Measurements from ENCODE around the gene C11orf91. TPM values are rescaled to one million over a fixed set of nuclear protein-coding genes. Genes with fewer than 3 reads are reported as not detected.

The C11orf91 gene
- total RNA-seq, 1 experiment from 2014 or later, result not detected

GRCh38 chr11:33696931-33697638 is 3.5 kb downstream of the C11orf91 start:
- no TSS peak for BruUV-seq (replicated peaks)
- POLR2A ChIA-PET (ENCODE audit: low non-redundant PET), result no interaction called here
- intact Hi-C loops (cut with micrococcal nuclease; ENCODE audit: unreplicated experiment), result no loop called here
- Histone ChIP-seq H3K9me3 (ENCODE audit: low read depth, low read length, poor library complexity, severe bottlenecking) (no peaks in the 10 kb centered on the region), H3K27ac (ENCODE audit: low read depth, low read length, poor library complexity, severe bottlenecking) (no peak overlapping the region), H3K4me3 (ENCODE audit: low read depth, low read length, poor library complexity, severe bottlenecking) (no peak overlapping the region), H3K27me3 (replicated peaks; ENCODE audit: insufficient read depth, low read depth, low read length, poor library complexity) (no peaks in the 10 kb centered on the region), H3K4me1 (ENCODE audit: insufficient read depth, low read length, poor library complexity, severe bottlenecking) (peaks cover 70% of the 10 kb centered on the region), H3K36me3 (ENCODE audit: insufficient read depth, low read length, poor library complexity, severe bottlenecking) (no peaks in the 10 kb centered on the region)
- DNase-seq (ENCODE audit: low spot score), result peak; percentile 75
- TF ChIP-seq EZH2 (IDR thresholded peaks at IDR 0.05; ENCODE audit: borderline replicate concordance, low read depth, low read length, poor library complexity, severe bottlenecking), result no peak
- TF ChIP-seq, protein P1, sequence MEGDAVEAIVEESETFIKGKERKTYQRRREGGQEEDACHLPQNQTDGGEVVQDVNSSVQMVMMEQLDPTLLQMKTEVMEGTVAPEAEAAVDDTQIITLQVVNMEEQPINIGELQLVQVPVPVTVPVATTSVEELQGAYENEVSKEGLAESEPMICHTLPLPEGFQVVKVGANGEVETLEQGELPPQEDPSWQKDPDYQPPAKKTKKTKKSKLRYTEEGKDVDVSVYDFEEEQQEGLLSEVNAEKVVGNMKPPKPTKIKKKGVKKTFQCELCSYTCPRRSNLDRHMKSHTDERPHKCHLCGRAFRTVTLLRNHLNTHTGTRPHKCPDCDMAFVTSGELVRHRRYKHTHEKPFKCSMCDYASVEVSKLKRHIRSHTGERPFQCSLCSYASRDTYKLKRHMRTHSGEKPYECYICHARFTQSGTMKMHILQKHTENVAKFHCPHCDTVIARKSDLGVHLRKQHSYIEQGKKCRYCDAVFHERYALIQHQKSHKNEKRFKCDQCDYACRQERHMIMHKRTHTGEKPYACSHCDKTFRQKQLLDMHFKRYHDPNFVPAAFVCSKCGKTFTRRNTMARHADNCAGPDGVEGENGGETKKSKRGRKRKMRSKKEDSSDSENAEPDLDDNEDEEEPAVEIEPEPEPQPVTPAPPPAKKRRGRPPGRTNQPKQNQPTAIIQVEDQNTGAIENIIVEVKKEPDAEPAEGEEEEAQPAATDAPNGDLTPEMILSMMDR (conservative IDR thresholded peaks at IDR 0.05; ENCODE audit: low read depth, low read length), result no peak
- CTCF ChIA-PET, result no interaction called here

GRCh38 chr11:33696411-33696810 is 4.2 kb downstream of the C11orf91 start:
- BruUV-seq (replicated peaks), result no TSS peak
- POLR2A ChIA-PET (ENCODE audit: low non-redundant PET), result no interaction called here
- CTCF ChIA-PET, result no interaction called here
- Histone ChIP-seq H3K9me3 (ENCODE audit: low read depth, low read length, poor library complexity, severe bottlenecking) (no peaks in the 10 kb centered on the region), H3K27ac (ENCODE audit: low read depth, low read length, poor library complexity, severe bottlenecking) (peak overlapping the region; percentile 3), H3K4me3 (ENCODE audit: low read depth, low read length, poor library complexity, severe bottlenecking) (no peak overlapping the region), H3K27me3 (replicated peaks; ENCODE audit: insufficient read depth, low read depth, low read length, poor library complexity) (no peaks in the 10 kb centered on the region), H3K36me3 (ENCODE audit: insufficient read depth, low read length, poor library complexity, severe bottlenecking) (no peaks in the 10 kb centered on the region), H3K4me1 (ENCODE audit: insufficient read depth, low read length, poor library complexity, severe bottlenecking) (peaks cover 70% of the 10 kb centered on the region)
- TF ChIP-seq EZH2 (IDR thresholded peaks at IDR 0.05; ENCODE audit: borderline replicate concordance, low read depth, low read length, poor library complexity, severe bottlenecking), result no peak
- TF ChIP-seq, protein P1 (conservative IDR thresholded peaks at IDR 0.05; ENCODE audit: low read depth, low read length), result no peak
- intact Hi-C loops (cut with micrococcal nuclease; ENCODE audit: unreplicated experiment), result no loop called here
- no peak for DNase-seq (ENCODE audit: low spot score)

GRCh38 chr11:33695051-33695566 is 5.5 kb downstream of the C11orf91 start:
- no TSS peak for BruUV-seq (replicated peaks)
- CTCF ChIA-PET, result interaction anchor here (0.7 to 1.1 kb wide), 2 partner anchors 43 to 141 kb away, joined by 3 to 5 read pairs; no protein-coding TSS in a partner anchor
- Histone ChIP-seq H3K36me3 (ENCODE audit: insufficient read depth, low read length, poor library complexity, severe bottlenecking) (no peaks in the 10 kb centered on the region), H3K27ac (ENCODE audit: low read depth, low read length, poor library complexity, severe bottlenecking) (peak overlapping the region; percentile 16), H3K9me3 (ENCODE audit: low read depth, low read length, poor library complexity, severe bottlenecking) (no peaks in the 10 kb centered on the region), H3K4me1 (ENCODE audit: insufficient read depth, low read length, poor library complexity, severe bottlenecking) (peaks cover 71% of the 10 kb centered on the region), H3K4me3 (ENCODE audit: low read depth, low read length, poor library complexity, severe bottlenecking) (no peak overlapping the region), H3K27me3 (replicated peaks; ENCODE audit: insufficient read depth, low read depth, low read length, poor library complexity) (no peaks in the 10 kb centered on the region)
- intact Hi-C loops (cut with micrococcal nuclease; ENCODE audit: unreplicated experiment), result no loop called here
- DNase-seq (ENCODE audit: low spot score), result no peak
- POLR2A ChIA-PET (ENCODE audit: low non-redundant PET), result interaction anchor here (0.6 kb wide), 1 partner anchor 12 kb away, joined by 3 read pairs; no protein-coding TSS in a partner anchor
- no peak for TF ChIP-seq EZH2 (IDR thresholded peaks at IDR 0.05; ENCODE audit: borderline replicate concordance, low read depth, low read length, poor library complexity, severe bottlenecking)
- TF ChIP-seq, protein P1 (conservative IDR thresholded peaks at IDR 0.05; ENCODE audit: low read depth, low read length), result no peak
